Mesenchymal stem cell (in vitro differentiated cells and primary cell): ENCODE measurements around the gene PIK3R5.

Source experiments
- DNase-seq: peaks from one replicate; pipeline ENCODE4 v3.0.0-alpha.2; 2013
- H2AFZ ChIP-seq: one replicate; pipeline ENCODE4 v1.6.1; 2013; ENCODE audit warnings: low read depth, mild to moderate bottlenecking, control low read depth, inconsistent platforms, low read length, moderate library complexity
- H2AK5ac ChIP-seq: 2 replicates; pipeline ENCODE4 v1.6.1; 2013; ENCODE audit warnings: low read length, moderate library complexity, mild to moderate bottlenecking, inconsistent platforms; ENCODE audit not compliant: severe bottlenecking
- H2BK120ac ChIP-seq: one replicate; pipeline ENCODE4 v1.6.1; 2013; ENCODE audit warnings: low read depth, mild to moderate bottlenecking, inconsistent platforms, low read length, moderate library complexity
- H2BK12ac ChIP-seq, 2 experiments: one replicate each; pipeline ENCODE4 v1.6.1; 2013; ENCODE audit warnings: inconsistent platforms in 2 of 2, low read length in 2 of 2, mild to moderate bottlenecking in 2 of 2, moderate library complexity in 2 of 2, control low read depth in 1 of 2
- H2BK15ac ChIP-seq: one replicate; pipeline ENCODE4 v1.6.1; 2013; ENCODE audit warnings: mild to moderate bottlenecking, low read depth, inconsistent platforms; ENCODE audit not compliant: poor library complexity, severe bottlenecking
- H2BK5ac ChIP-seq: 2 replicates; pipeline ENCODE4 v1.6.1; 2013; ENCODE audit warnings: low read depth, mild to moderate bottlenecking, low read length, control low read depth, inconsistent platforms; ENCODE audit not compliant: poor library complexity, severe bottlenecking
- H3K14ac ChIP-seq, 2 experiments: one replicate each; pipeline ENCODE4 v1.6.1; 2013; ENCODE audit warnings: inconsistent platforms in 2 of 2, low read length in 2 of 2, control low read depth in 1 of 2, mild to moderate bottlenecking in 1 of 2, moderate library complexity in 1 of 2
- H3K18ac ChIP-seq, 2 experiments: one replicate each; pipeline ENCODE4 v1.6.1; 2013; ENCODE audit warnings: inconsistent platforms in 2 of 2, low read length in 2 of 2, control low read depth in 1 of 2, low read depth in 1 of 2, mild to moderate bottlenecking in 1 of 2
- H3K23ac ChIP-seq, 2 experiments: one replicate each; pipeline ENCODE4 v1.6.1; 2013; ENCODE audit warnings: inconsistent platforms in 2 of 2, low read length in 2 of 2, mild to moderate bottlenecking in 2 of 2, moderate library complexity in 2 of 2, control low read depth in 1 of 2
- H3K27ac ChIP-seq: 2 replicates; pipeline ENCODE4 v1.5.1; 2013; ENCODE audit warnings: mild to moderate bottlenecking, moderate library complexity, low read length, control low read depth, inconsistent platforms; ENCODE audit not compliant: poor library complexity, severe bottlenecking
- H3K27me3 ChIP-seq, 2 experiments: 2 replicates each; pipeline versions ENCODE4 v1.6.1 to v1.7.0; 2013; ENCODE audit warnings: low read length in 2 of 2, mild to moderate bottlenecking in 2 of 2, moderate library complexity in 2 of 2, control low read depth in 1 of 2, inconsistent platforms in 1 of 2; ENCODE audit not compliant: control insufficient read depth in 1 of 2, insufficient read depth in 1 of 2
- H3K36me3 ChIP-seq, 2 experiments: 2 replicates each; pipeline versions ENCODE4 v1.6.1 to v1.7.0; 2013; ENCODE audit warnings: low read length in 2 of 2, control low read depth in 1 of 2, inconsistent platforms in 1 of 2, low read depth in 1 of 2, mild to moderate bottlenecking in 1 of 2; ENCODE audit not compliant: insufficient read depth in 2 of 2, control insufficient read depth in 1 of 2
- H3K4ac ChIP-seq, 2 experiments: one replicate each; pipeline ENCODE4 v1.6.1; 2013; ENCODE audit warnings: inconsistent platforms in 2 of 2, low read length in 2 of 2, mild to moderate bottlenecking in 2 of 2, moderate library complexity in 2 of 2, control low read depth in 1 of 2, low read depth in 1 of 2
- H3K4me1 ChIP-seq: 2 replicates; pipeline ENCODE4 v1.6.1; 2013; ENCODE audit warnings: low read depth, low read length, control low read depth; ENCODE audit not compliant: control insufficient read depth, insufficient read depth
- H3K4me2 ChIP-seq: 2 replicates; pipeline ENCODE4 v1.6.1; 2013; ENCODE audit warnings: low read length, mild to moderate bottlenecking, inconsistent platforms; ENCODE audit not compliant: poor library complexity, severe bottlenecking
- H3K4me3 ChIP-seq, 2 experiments: 2 replicates each; pipeline versions ENCODE4 v1.5.1 to v1.7.0; 2013; ENCODE audit warnings: low read length in 2 of 2, mild to moderate bottlenecking in 2 of 2, control low read depth in 1 of 2, low read depth in 1 of 2; ENCODE audit not compliant: insufficient read depth in 1 of 2
- H3K79me1 ChIP-seq: replicated peaks from 2 replicates; pipeline ENCODE4 v1.6.1; 2013; ENCODE audit warnings: mild to moderate bottlenecking, control low read depth, low read length, inconsistent platforms; ENCODE audit not compliant: poor library complexity, severe bottlenecking
- H3K9ac ChIP-seq: 2 replicates; pipeline ENCODE4 v1.7.0; 2013; ENCODE audit warnings: mild to moderate bottlenecking, low read length, moderate library complexity
- H3K9me3 ChIP-seq: 2 replicates; pipeline ENCODE4 v1.7.0; 2013; ENCODE audit warnings: mild to moderate bottlenecking, low read length; ENCODE audit not compliant: control insufficient read depth
- H4K8ac ChIP-seq: one replicate; pipeline ENCODE4 v1.6.1; 2013; ENCODE audit warnings: inconsistent platforms, mild to moderate bottlenecking, low read length, moderate library complexity
- H4K91ac ChIP-seq: one replicate; pipeline ENCODE4 v1.6.1; 2013; ENCODE audit warnings: mild to moderate bottlenecking, low read length, inconsistent platforms
- WGBS: methylation state at CpG from one replicate; pipeline ENCODE4 v1.1.7; 2013; ENCODE audit warnings: mixed read lengths; 5-methylcytosine and 5-hydroxymethylcytosine counted together

PIK3R5 gene

DNA sequence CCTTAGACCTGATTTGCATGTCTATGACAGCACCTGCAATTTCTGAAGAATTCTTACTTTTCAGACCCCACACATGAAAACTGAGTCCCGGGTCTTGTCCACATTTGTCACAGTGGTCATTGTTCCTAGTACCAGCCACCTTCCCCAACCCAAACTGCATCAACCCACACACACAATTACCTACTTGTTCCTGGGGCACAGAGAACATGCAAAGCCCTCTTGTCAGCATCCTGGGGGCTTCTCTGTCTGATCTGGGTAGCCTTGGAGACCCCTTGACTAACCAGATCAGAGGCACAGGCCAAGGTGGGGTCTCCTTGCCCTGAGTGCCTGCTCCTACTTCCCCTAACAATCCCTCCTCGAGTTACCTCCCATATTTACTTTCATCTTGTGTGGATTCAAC, 61.3 kb downstream of the PIK3R5 start:
- H3K79me1 ChIP-seq, result no peaks in the 10 kb centered on the region
- no peaks in the 10 kb centered on the region for H3K4me1 ChIP-seq
- no peak for DNase-seq
- no peak overlapping the region for H2AK5ac ChIP-seq
- no peak overlapping the region for H2BK120ac ChIP-seq
- H2BK12ac ChIP-seq, result no peak overlapping the region
- peaks cover 28 to 39% of the 10 kb centered on the region in 2 experiments for H3K27me3 ChIP-seq
- H3K18ac ChIP-seq, result no peak overlapping the region
- no peak overlapping the region for H2BK15ac ChIP-seq
- no peak overlapping the region for H3K9ac ChIP-seq
- no peaks in the 10 kb centered on the region for H3K36me3 ChIP-seq
- no peak overlapping the region for H4K91ac ChIP-seq
- no peak overlapping the region for H4K8ac ChIP-seq
- no peak overlapping the region for H2BK5ac ChIP-seq
- no peak overlapping the region for H3K27ac ChIP-seq
- no peak overlapping the region for H3K4me3 ChIP-seq
- no peak overlapping the region for H3K4me2 ChIP-seq
- no peak overlapping the region for H3K4ac ChIP-seq
- no peaks in the 10 kb centered on the region for H3K9me3 ChIP-seq
- H3K14ac ChIP-seq, result no peak overlapping the region
- H3K23ac ChIP-seq, result no peak overlapping the region
- no peak overlapping the region for H2AFZ ChIP-seq
- WGBS, result 59% methylated on average over 1 of the region's 2 CpGs

DNA sequence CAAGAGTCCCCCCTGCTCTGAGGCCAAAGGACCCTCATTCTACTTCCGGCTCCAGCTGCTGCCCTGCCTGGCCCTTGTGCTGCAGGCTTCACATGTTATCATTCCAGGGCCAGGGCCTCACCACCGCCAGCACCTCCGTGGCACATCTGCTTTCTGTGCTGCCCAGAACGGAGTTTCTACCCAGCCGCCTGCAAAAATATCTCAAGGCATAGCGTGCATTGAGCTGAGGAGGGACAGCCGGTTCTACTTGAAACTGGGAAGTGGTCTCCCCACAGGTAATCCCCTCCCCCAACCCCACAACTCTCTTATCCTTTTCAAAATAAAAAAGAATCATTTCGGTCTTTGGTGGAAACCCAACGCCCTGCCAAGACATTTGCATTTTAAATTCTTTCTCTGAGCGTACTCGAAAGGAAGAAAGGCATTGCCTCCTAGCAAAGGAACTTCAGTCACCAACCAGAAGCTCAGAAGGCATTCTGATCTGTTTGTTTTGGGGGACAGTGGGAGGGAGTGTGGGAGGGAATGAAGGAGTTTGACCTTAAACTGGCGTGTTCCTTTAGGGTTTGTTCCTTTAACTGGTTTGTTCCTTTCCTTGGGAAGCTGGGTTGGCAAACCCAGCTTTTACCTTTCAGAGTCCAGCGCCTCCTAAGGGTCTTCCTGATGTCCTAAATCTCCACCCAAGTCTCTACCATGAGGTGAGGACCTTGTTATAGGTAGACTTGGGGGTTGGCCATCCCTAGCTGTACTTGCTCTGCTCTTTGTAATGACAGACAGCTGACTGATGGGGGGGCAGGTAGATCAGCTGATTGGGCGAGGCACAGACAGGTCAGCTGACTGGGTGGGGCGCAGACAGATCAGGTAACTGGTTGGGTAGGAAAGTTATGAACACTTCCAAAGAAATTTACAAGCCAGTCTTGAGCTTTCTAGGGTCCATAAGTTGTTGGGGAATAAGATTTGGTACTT, 64.6 kb downstream of the PIK3R5 start:
- no peak overlapping the region for H2AFZ ChIP-seq
- no peak overlapping the region for H2BK12ac ChIP-seq
- H2BK5ac ChIP-seq, result no peak overlapping the region
- no peak for DNase-seq
- no peak overlapping the region for H3K14ac ChIP-seq
- H3K9me3 ChIP-seq, result no peaks in the 10 kb centered on the region
- H3K4ac ChIP-seq, result no peak overlapping the region
- H3K27me3 ChIP-seq, result peaks cover 47 to 67% of the 10 kb centered on the region in 2 experiments
- H3K79me1 ChIP-seq, result no peaks in the 10 kb centered on the region
- no peak overlapping the region for H4K91ac ChIP-seq
- no peak overlapping the region for H3K4me2 ChIP-seq
- H3K18ac ChIP-seq, result no peak overlapping the region
- no peak overlapping the region for H3K27ac ChIP-seq
- H3K4me1 ChIP-seq, result no peaks in the 10 kb centered on the region
- no peak overlapping the region for H3K4me3 ChIP-seq
- H3K23ac ChIP-seq, result no peak overlapping the region
- WGBS, result 70% methylated on average over 13 of the region's 15 CpGs
- no peak overlapping the region for H4K8ac ChIP-seq
- H2BK120ac ChIP-seq, result no peak overlapping the region
- no peaks in the 10 kb centered on the region for H3K36me3 ChIP-seq
- no peak overlapping the region for H3K9ac ChIP-seq
- no peak overlapping the region for H2AK5ac ChIP-seq
- H2BK15ac ChIP-seq, result no peak overlapping the region

DNA sequence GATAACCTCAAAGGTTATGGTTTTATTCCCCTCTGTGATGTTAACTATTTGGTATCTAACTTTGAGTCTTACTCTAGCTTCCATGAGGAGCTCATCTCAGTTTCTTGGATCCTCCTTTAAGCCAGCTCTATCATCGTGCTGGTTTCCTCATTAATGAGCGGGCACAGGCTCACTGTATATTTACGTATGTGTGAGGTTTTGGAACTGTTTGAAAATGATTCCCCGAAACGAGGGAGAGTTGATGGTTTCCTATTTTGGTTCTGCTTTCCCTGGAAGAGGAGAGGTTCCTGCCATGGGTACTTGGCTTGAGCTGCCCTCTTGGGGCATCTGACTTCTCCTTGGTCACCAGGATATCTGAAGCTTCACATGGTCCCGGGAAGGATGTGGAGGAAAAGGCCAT, 65.3 kb downstream of the PIK3R5 start:
- H4K8ac ChIP-seq, result no peak overlapping the region
- 81% methylated on average over 6 of the region's 6 CpGs for WGBS

DNA sequence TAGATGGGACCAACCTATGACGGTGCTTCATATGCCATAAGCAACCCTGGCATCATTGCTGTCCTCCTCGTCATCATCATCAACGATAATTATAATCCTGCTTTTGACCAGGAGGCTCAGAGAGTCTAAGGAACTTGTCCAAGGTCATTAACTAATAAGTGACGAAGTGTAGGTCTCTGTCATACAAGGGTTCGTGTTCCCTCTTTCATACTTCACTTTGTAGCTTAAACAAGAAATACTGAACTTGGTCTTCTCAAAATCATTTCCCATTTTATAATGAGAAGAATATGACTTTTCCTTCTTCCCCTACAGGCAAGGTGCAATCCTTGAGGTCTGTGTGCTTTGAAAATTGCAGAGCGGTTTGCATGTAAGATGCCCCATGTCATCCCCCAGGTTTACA, 66.9 kb downstream of the PIK3R5 start:
- Histone ChIP-seq H3K36me3 (no peaks in the 10 kb centered on the region), H2BK15ac (no peak overlapping the region), H3K4me2 (no peak overlapping the region), H2BK120ac (no peak overlapping the region), H3K79me1 (no peaks in the 10 kb centered on the region), H2BK12ac (no peak overlapping the region), H3K27me3 (peaks cover 31 to 64% of the 10 kb centered on the region in 2 experiments), H3K4me3 (no peak overlapping the region), H3K9ac (no peak overlapping the region), H2AFZ (no peak overlapping the region), H3K4ac (no peak overlapping the region), H2AK5ac (no peak overlapping the region), H4K91ac (no peak overlapping the region), H3K4me1 (peaks cover 5% of the 10 kb centered on the region), H3K18ac (no peak overlapping the region), H2BK5ac (no peak overlapping the region), H3K9me3 (no peaks in the 10 kb centered on the region), H3K23ac (no peak overlapping the region), H3K14ac (no peak overlapping the region), H3K27ac (no peak overlapping the region), H4K8ac (no peak overlapping the region)
- 85% methylated on average over 6 of the region's 6 CpGs for WGBS
- no peak for DNase-seq

More for the DNA sequence above, 65.3 kb downstream of the PIK3R5 start:
- H3K27ac ChIP-seq, result no peak overlapping the region
- H3K4me1 ChIP-seq, result no peaks in the 10 kb centered on the region
- H3K36me3 ChIP-seq, result no peaks in the 10 kb centered on the region
- H2AK5ac ChIP-seq, result no peak overlapping the region
- no peak overlapping the region for H2BK5ac ChIP-seq
- no peak overlapping the region for H3K4me3 ChIP-seq
- no peak overlapping the region for H2AFZ ChIP-seq
- no peak overlapping the region for H3K9ac ChIP-seq
- no peak overlapping the region for H3K4ac ChIP-seq
- H2BK120ac ChIP-seq, result no peak overlapping the region
- H3K9me3 ChIP-seq, result no peaks in the 10 kb centered on the region
- no peaks in the 10 kb centered on the region for H3K79me1 ChIP-seq
- H4K91ac ChIP-seq, result no peak overlapping the region
- peaks cover 43 to 69% of the 10 kb centered on the region in 2 experiments for H3K27me3 ChIP-seq
- H2BK12ac ChIP-seq, result no peak overlapping the region
- H2BK15ac ChIP-seq, result no peak overlapping the region
- no peak for DNase-seq
- no peak overlapping the region for H3K14ac ChIP-seq
- no peak overlapping the region for H3K4me2 ChIP-seq
- H3K23ac ChIP-seq, result no peak overlapping the region
- no peak overlapping the region for H3K18ac ChIP-seq
